Upper lobe of right lung (tissue), 1 donor: Measurements from ENCODE around the gene FBXO40. TPM values are rescaled to one million over a fixed set of nuclear protein-coding genes. Genes with fewer than 3 reads are reported as not detected.

Experiments
- ATAC-seq: fragments of 200-7000 bp; cut with Tn5 transposase; one replicate; pipeline ENCODE4 v1.9.1; 2020; ENCODE audit warnings: mild to moderate bottlenecking, moderate library complexity
- DNase-seq: peaks from one replicate; pipeline ENCODE4 v3.0.0-alpha.2; 2020
- H3K27ac ChIP-seq: fragments of 200-600 bp; one replicate; pipeline ENCODE4 v1.8.0; 2022
- H3K27me3 ChIP-seq: fragments of 200-600 bp; one replicate; pipeline ENCODE4 v1.8.0; 2022; ENCODE audit warnings: mild to moderate bottlenecking
- H3K36me3 ChIP-seq: fragments of 200-600 bp; one replicate; pipeline ENCODE4 v1.8.0; 2022
- H3K4me1 ChIP-seq: fragments of 200-600 bp; one replicate; pipeline ENCODE4 v1.8.0; 2022
- H3K4me3 ChIP-seq: fragments of 200-600 bp; one replicate; pipeline ENCODE4 v1.8.0; 2022; ENCODE audit warnings: mild to moderate bottlenecking
- H3K9me3 ChIP-seq: fragments of 200-600 bp; one replicate; pipeline ENCODE4 v1.8.0; 2022
- intact Hi-C: fragments of 100-400 bp; cut with DNase I; formaldehyde crosslinking; loops from one replicate; pipeline ENCODE4 v1.11.0; 2022
- total RNA-seq: library from RNA; stranded (reverse); fragmentation: NEBNext Ultra II Directional; extraction: Animal tissue kit (Norgen Biotek cat#: 25700); gene quantifications from one replicate; pipeline ENCODE4 v1.2.1, GENCODE V29; 2021
- TF ChIP-seq, protein P1 (sequence below): fragments of 200-600 bp; IDR thresholded peaks from one replicate; pipeline ENCODE4 v1.8.0; 2022; ENCODE audit warnings: antibody characterized with exemption
- donor health status: DM: no; HTN: yes; CAD: no; lungs with severe emphysema.

FBXO40 gene
- total RNA-seq, 1 donor from 2014 or later: 0.09 TPM

DNA sequence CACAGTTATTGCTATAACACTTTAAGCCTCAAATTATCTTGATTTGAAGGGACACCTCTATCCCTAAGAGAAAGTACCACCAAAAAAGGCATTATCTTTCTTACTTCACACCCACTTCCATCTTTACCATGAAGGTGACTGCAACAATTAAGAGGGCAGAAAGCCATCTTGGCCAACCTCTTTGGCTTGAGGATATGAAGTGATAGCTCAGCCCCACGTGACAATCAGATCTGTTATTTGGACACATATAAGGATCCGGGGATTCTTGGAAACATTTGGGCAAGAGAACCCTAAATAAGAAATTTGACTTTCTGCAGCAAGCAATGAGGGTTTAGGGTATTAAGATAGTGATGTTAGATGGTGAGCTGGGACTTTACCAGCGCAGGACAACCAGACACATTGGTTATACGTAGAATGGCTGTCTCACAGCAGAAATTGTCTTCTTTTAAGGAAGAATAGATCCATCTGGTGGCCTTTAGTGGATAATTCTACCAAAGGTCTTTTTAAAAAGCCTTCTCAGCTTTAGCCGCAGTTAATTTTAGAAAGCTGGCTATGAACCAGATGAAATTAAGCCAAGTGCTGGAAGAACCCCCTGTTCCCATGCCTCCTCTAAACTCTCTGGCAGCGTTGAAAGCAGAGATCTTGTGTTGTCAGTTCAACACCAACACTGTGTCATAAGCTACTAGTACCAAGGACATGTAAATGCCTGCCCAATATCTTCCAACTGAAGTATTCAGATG lies 55.2 kb downstream of the FBXO40 start:
- ATAC-seq: no peak
- Histone ChIP-seq H3K9me3 (no peaks in the 10 kb centered on the region), H3K4me3 (no peak overlapping the region), H3K27ac (no peak overlapping the region), H3K4me1 (no peaks in the 10 kb centered on the region), H3K36me3 (peaks cover 21% of the 10 kb centered on the region), H3K27me3 (no peaks in the 10 kb centered on the region)
- TF ChIP-seq, protein P1, sequence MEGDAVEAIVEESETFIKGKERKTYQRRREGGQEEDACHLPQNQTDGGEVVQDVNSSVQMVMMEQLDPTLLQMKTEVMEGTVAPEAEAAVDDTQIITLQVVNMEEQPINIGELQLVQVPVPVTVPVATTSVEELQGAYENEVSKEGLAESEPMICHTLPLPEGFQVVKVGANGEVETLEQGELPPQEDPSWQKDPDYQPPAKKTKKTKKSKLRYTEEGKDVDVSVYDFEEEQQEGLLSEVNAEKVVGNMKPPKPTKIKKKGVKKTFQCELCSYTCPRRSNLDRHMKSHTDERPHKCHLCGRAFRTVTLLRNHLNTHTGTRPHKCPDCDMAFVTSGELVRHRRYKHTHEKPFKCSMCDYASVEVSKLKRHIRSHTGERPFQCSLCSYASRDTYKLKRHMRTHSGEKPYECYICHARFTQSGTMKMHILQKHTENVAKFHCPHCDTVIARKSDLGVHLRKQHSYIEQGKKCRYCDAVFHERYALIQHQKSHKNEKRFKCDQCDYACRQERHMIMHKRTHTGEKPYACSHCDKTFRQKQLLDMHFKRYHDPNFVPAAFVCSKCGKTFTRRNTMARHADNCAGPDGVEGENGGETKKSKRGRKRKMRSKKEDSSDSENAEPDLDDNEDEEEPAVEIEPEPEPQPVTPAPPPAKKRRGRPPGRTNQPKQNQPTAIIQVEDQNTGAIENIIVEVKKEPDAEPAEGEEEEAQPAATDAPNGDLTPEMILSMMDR: no peak
- intact Hi-C loops: no loop called here
- DNase-seq: no peak

DNA sequence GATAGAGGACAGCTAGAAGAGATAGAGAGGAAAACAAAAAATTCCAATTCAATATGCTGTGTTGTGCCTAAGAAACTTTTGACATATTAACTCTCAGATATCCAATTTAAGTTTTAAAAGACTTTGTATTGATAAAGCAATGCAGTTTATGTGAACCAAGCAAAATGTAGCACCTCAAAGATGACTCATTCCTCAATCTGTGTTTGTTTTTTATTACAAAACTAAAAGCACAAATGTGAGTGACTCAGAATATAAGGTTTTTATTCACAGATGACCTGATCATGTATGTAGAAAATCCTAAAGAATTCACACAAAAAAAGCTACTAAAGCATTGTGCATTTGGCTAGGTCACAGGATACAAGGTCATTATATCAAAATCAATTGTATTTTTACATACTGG lies 56.5 kb downstream of the FBXO40 start:
- H3K27me3 ChIP-seq: no peaks in the 10 kb centered on the region
- no peak for DNase-seq
- intact Hi-C loops: no loop called here

DNA sequence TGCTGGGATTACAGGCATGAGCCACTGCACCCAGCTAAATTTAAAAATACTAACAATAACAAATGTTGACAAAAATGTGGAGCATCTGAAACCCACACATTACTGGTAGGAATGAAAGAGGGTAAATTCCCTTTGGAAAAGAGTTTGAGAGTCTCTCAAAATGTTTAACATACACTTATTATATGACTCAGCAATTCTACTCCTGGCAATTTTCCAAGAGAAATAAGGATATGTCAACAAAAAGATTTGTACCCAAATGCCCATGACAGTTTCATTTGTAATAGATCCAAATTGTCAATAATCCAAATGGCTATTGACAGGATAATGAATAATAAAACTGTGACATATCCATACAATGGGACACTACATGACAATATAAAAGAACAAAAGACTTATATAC lies 58.5 kb downstream of the FBXO40 start:
- H3K9me3 ChIP-seq: no peaks in the 10 kb centered on the region
- H3K27ac ChIP-seq: no peak overlapping the region
- no peaks in the 10 kb centered on the region for H3K4me1 ChIP-seq
- intact Hi-C loops: no loop called here
- no peak for ATAC-seq
- TF ChIP-seq, protein P1: no peak
- H3K36me3 ChIP-seq: no peaks in the 10 kb centered on the region
- H3K4me3 ChIP-seq: no peak overlapping the region
- H3K27me3 ChIP-seq: no peaks in the 10 kb centered on the region
- DNase-seq: no peak

More for the DNA sequence above, 56.5 kb downstream of the FBXO40 start:
- H3K36me3 ChIP-seq: peaks cover 8% of the 10 kb centered on the region
- ATAC-seq: no peak
- no peak overlapping the region for H3K27ac ChIP-seq
- TF ChIP-seq, protein P1: no peak
- H3K9me3 ChIP-seq: no peaks in the 10 kb centered on the region
- no peaks in the 10 kb centered on the region for H3K4me1 ChIP-seq
- no peak overlapping the region for H3K4me3 ChIP-seq

DNA sequence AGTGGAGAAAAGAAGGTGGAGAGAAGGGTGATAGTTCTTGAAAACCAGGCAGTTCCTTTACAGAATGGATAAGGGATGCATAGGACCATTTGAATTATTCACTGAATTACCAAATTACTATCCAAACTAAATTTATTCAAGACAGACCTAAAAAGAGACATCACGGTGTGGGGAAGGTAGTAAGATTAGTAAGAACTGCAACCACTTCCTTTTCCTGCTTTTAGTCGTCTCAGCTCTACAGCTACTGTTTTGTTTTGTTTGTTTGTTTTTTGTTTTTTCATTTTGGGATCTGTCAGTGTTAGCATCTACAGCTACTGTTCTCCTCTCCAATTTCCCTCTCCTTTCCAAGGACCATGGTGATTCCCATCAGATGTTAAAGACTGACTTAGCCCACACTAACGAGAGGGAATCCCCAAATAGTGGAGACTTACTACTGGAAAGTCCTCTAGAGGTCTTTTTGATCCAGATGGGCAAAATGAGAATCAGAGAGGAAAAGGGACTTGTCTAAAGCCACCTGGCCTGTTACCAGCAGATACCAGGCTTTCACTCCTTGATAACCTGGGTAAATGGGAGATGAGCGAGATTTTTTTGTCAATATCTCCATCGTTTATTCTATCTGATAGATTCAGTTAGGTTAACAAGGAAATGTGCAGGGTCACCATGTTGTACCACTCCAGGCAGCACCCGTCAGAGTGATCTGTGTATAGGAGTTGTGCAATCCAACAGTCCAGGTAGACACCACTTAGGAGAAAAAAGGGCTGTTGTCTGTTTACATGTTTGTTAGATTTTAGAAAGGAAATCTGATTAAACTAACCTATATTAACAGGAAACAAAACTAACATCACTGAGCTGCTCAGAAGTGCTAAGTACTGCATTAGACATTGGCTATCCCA lies 61.6 kb downstream of the FBXO40 start:
- ATAC-seq (no peak), DNase-seq (no peak)
- TF ChIP-seq, protein P1: no peak
- Histone ChIP-seq H3K27me3 (no peaks in the 10 kb centered on the region), H3K27ac (no peak overlapping the region), H3K36me3 (no peaks in the 10 kb centered on the region), H3K4me1 (peaks cover 8% of the 10 kb centered on the region), H3K9me3 (no peaks in the 10 kb centered on the region), H3K4me3 (no peak overlapping the region)
- intact Hi-C loops: no loop called here

DNA sequence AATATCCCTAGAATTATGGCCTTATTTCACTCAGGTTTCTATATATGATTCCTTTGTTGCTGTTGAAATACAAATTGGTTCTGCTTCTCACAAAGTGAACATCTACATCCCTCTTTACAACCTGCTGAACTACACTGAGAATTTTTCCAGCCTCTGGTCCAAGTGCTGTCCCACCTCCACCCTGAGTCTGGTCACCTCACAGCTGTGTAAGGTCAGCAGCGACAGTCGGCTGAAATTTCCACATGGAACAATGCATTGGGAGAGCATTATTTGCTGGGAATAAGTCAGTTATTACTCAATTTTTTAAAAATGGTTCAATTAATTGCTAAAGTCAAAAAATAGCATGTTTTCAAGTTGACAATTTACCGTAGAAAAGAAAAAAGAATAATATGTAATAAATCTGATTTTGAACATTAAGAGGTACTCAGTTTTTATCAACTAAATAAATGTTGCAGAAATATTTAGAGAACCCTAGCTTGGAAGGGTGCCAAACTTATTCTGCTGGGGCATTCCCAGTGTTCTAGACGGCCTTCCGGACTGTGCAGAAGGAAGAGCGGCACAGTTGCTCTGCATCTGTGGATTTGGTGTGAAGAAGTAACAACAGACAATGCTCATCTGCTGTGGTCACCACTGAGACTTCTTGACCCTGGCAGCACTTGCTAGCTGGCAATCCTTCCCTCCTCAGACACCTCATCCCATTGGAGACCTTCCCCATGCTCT lies 65.7 kb downstream of the FBXO40 start:
- TF ChIP-seq, protein P1: no peak
- H3K27ac ChIP-seq: peak overlapping the region; percentile 17
- intact Hi-C loops: no loop called here
- H3K27me3 ChIP-seq: no peaks in the 10 kb centered on the region
- H3K36me3 ChIP-seq: peaks cover 12% of the 10 kb centered on the region
- no peak for ATAC-seq
- peak overlapping the region; percentile 38 for H3K4me3 ChIP-seq
- no peak for DNase-seq
- no peaks in the 10 kb centered on the region for H3K9me3 ChIP-seq
- peaks cover 8% of the 10 kb centered on the region for H3K4me1 ChIP-seq
